Fibroblast of villous mesenchyme (primary cell): ENCODE data around the gene CFDP1. TPM values are rescaled to one million over a fixed set of nuclear protein-coding genes. Genes with fewer than 3 reads are reported as not detected.

Experiments used
- DNase-seq: peaks from one replicate; pipeline ENCODE4 v3.0.0-alpha.2; 2010; ENCODE audit warnings: low read depth
- H3K4me3 ChIP-seq: 2 replicates; pipeline ENCODE4 v1.5.1; 2011; ENCODE audit warnings: low read depth, mild to moderate bottlenecking, low read length
- total RNA-seq: library from RNA; depleted of rRNA; stranded (reverse); fragments of >200 nt; gene quantifications from 2 replicates; pipeline ENCODE4 v1.2.3, GENCODE V29; 2012
- TF ChIP-seq, protein P1 (sequence below): IDR thresholded peaks from 2 replicates; pipeline ENCODE4 v1.5.1; 2012; ENCODE audit warnings: low read depth, mild to moderate bottlenecking, low read length; ENCODE audit not compliant: insufficient read depth

The CFDP1 gene
- total RNA-seq, 1 donor = 39.7 TPM

- no peak overlapping the region for H3K4me3 ChIP-seq
- DNase-seq = no peak
- TF ChIP-seq, protein P1, sequence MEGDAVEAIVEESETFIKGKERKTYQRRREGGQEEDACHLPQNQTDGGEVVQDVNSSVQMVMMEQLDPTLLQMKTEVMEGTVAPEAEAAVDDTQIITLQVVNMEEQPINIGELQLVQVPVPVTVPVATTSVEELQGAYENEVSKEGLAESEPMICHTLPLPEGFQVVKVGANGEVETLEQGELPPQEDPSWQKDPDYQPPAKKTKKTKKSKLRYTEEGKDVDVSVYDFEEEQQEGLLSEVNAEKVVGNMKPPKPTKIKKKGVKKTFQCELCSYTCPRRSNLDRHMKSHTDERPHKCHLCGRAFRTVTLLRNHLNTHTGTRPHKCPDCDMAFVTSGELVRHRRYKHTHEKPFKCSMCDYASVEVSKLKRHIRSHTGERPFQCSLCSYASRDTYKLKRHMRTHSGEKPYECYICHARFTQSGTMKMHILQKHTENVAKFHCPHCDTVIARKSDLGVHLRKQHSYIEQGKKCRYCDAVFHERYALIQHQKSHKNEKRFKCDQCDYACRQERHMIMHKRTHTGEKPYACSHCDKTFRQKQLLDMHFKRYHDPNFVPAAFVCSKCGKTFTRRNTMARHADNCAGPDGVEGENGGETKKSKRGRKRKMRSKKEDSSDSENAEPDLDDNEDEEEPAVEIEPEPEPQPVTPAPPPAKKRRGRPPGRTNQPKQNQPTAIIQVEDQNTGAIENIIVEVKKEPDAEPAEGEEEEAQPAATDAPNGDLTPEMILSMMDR = no peak
Observed at GRCh38 chr16:75374388-75374787, 58.9 kb downstream of the CFDP1 start.

DNA sequence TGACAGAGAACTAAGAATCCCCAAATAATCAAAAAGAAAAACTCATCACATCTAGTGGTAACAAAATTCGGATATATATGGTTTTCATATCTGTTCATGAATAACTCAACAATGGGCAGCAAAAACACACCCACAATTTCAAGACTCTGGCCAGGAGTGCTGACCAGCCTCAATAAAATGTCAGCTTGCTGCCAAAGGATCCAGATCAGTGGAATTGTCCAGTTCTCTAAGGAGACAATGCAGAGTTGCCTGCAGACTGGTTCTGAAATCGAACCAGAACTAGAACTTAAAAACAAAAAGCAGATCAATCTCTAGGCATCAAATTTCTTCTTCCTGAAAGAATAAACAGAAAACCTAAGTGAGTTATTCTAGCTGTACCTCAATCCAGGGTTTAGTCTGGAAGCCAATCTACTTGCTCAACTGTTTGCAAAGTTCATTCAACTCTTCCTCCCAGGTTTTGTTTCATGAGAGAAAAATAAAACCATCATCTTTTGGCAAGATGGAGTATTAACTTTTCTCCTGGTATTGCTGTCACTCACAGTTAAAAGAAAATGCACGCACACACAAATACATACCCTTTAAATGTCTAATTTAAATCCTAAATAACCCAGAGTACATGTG, 61.0 kb downstream of the CFDP1 start:
- TF ChIP-seq, protein P1 = no peak
- no peak overlapping the region for H3K4me3 ChIP-seq
- peak; percentile 16 for DNase-seq

- no peak for DNase-seq
- no peak overlapping the region for H3K4me3 ChIP-seq
- TF ChIP-seq, protein P1 = no peak
Observed at GRCh38 chr16:75371171-75371570, 62.1 kb downstream of the CFDP1 start.

DNA sequence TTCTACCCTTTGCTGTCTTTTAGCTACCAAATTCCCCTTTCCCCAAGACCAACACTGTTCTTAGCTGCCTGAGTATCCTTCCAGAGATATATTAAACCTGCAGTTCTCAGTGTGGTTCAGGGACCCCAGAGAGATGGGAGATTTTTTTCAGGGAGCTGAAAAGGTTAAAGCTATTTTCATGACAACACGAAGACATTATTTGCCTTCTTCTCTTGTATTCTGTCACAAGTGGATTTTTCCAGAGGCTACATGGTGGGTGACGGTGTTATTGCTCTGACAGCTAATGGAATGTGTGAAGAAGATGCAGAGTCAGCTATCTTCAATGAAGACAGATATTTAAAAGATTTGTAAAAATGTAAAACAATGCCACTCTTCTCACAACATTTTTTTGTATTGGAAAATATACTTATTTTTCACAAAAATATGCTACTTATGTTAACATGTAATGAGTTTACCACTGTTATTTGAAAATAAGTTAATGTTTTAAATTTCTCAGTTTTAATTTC, 69.0 kb downstream of the CFDP1 start:
- no peak overlapping the region for H3K4me3 ChIP-seq
- TF ChIP-seq, protein P1 = no peak
- DNase-seq = no peak

DNA sequence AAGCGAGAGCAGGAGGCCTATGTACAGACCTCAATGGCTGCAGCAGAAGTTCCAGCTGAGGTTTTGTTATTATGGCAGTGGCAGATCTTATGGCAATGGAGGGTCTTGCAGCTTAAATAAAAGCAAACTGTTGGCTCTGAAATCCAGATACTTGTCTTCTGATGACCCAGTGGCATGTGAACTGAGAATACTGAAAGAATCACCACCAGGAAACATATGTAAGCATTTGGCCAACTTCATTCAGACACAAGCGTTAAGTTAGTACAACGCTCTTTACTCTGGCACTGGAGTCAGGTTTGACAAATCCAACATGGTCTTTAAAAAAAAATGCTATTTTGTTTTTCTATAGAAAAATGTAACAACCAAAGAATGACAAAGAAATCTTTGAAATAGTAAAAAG, 70.5 kb downstream of the CFDP1 start:
- H3K4me3 ChIP-seq = no peak overlapping the region
- TF ChIP-seq, protein P1 = no peak
- DNase-seq = no peak

- TF ChIP-seq, protein P1 = no peak
- DNase-seq = no peak
- no peak overlapping the region for H3K4me3 ChIP-seq
Observed at GRCh38 chr16:75361936-75362335, 71.4 kb downstream of the CFDP1 start.

DNA sequence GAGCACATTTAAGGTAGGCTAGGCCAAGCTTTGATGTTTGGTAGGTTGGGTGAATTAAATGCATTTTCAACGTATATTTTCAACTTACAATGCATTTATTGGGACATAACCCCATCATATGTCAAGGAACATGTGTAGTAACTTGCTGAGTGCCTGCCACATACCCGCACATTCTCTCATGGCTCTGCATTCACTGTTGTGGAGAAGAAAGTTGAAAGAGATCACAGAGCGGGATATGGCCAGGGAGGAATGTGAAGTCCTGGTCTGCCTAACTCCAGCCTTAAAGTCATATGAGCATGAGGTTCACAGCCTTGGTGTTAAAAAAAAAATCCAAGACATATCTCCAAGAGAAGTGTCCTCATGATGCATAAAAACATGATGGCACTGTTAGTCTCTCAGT, 79.1 kb downstream of the CFDP1 start:
- DNase-seq = no peak
- H3K4me3 ChIP-seq = no peak overlapping the region
- TF ChIP-seq, protein P1 = no peak
